ENCODE measurements around the gene VASP. TPM values are rescaled to one million over a fixed set of nuclear protein-coding genes. Genes with fewer than 3 reads are reported as not detected.

VASP gene
- total and polyA plus RNA-seq, 2 of the 13 experiments (the other 11 are each of a cell fraction or from before 2014, with no cell fraction given) = 41.8 to 67.1 TPM

GRCh38 chr19:45492137-45492626 lies 15.1 kb upstream of the VASP start:
- Histone ChIP-seq H3K27me3 (ENCODE audit: control insufficient read depth in 1 of 2, insufficient read depth in 2 of 2, low read length in 2 of 2) (no peaks in the 10 kb centered on the region; a peak in 1 of 5 replicates), H3K4me2 (ENCODE audit: low read depth, low read length) (peak overlapping the region; percentile 93), H3K27ac (ENCODE audit: extremely low read length, insufficient read depth, low read length) (no peak overlapping the region), H3K36me3 (replicated peaks in 1 of 2; ENCODE audit: control insufficient read depth in 1 of 2, insufficient read depth in 2 of 2, low read length in 2 of 2) (no peaks in the 10 kb centered on the region), H4K20me1 (ENCODE audit: insufficient read depth, low read length) (no peaks in the 10 kb centered on the region), H3K4me1 (ENCODE audit: insufficient read depth, low read length) (peaks cover 26% of the 10 kb centered on the region), H3K9me3 (ENCODE audit: low read length) (no peaks in the 10 kb centered on the region), H3K79me2 (ENCODE audit: insufficient read depth, low read length) (no peaks in the 10 kb centered on the region), H3K9ac (ENCODE audit: insufficient read depth, low read depth, low read length) (no peak overlapping the region), H2AFZ (ENCODE audit: low read length) (no peak overlapping the region), H3K4me3 (replicated peaks in 1 of 3; ENCODE audit: insufficient read depth in 1 of 3, low read depth in 2 of 3, low read length in 3 of 3) (peak overlapping the region in 2 of 3 experiments; percentile 78 to 91; a peak in 4 of 6 replicates)
- DNase-seq (ENCODE audit: low spot score) = no peak
- no peak for ATAC-seq
- no peak for FAIRE-seq
- BruUV-seq (replicated peaks) = no TSS peak
- WGBS (ENCODE audit: low lambda C conversion rate) = 75% methylated on average over 5 of the region's 5 CpGs
- intact Hi-C loops (cut with micrococcal nuclease; ENCODE audit: unreplicated experiment) (loop anchor here (2.0 kb wide), 1 partner anchor 23 kb away; no protein-coding TSS in a partner anchor), in situ Hi-C loops (cut with HindIII; ENCODE audit: extremely low pct_ligation_motif_present, low pct_unique_long_range_greater_than_20kb) (no loop called here)
- TF ChIP-seq ADNP (CRISPR knock-in tag; IDR thresholded peaks at IDR 0.05) (0 out of 2 replicates have a peak, but pooled peaks have one; percentile 28), ZMYM3 (CRISPR knock-in tag; IDR thresholded peaks at IDR 0.05) (no peak; the same call in 1 of the 2 replicates), ZNF770 (CRISPR knock-in tag; IDR thresholded peaks at IDR 0.05) (peak; percentile 95), HNF4G (IDR thresholded peaks at IDR 0.05; ENCODE audit: borderline replicate concordance, low read depth, low read length) (no peak), HNF4G (CRISPR knock-in tag; IDR thresholded peaks at IDR 0.05; ENCODE audit: borderline replicate concordance, low read depth) (no peak), ZNF121 (CRISPR knock-in tag; IDR thresholded peaks at IDR 0.05) (peak; percentile 95), ZNF3 (CRISPR knock-in tag; IDR thresholded peaks at IDR 0.05) (no peak), ZNF556 (CRISPR knock-in tag; IDR thresholded peaks at IDR 0.05; ENCODE audit: borderline replicate concordance) (no peak)
- ChIA-PET CTCF (ENCODE audit: low intra/inter-chr PET ratio, low total read pairs) (interaction anchor here (1.2 kb wide), 1 partner anchor 31 kb away, joined by 4 read pairs; no protein-coding TSS in a partner anchor), POLR2A (no interaction called here)
